Dedifferentiated amniotic fluid mesenchymal stem cell (primary cell): Measurements from ENCODE around the gene CABLES1.
A peak's percentile ranks its signal among the peaks of the same experiment; 100 is the strongest.
"Not testable (repeated sequence)": the region's sequence is repeated elsewhere in the genome, so short reads cannot be mapped to it uniquely, and the experiment has no call there.

ENCODE experiments used
- DNase-seq: peaks from one replicate; pipeline ENCODE4 v3.0.0-alpha.2; 2016; ENCODE audit errors: extremely low spot score

CABLES1 gene

GRCh38 chr18:23134780-23135549 lies at the start of gene CABLES1:
Gene CABLES1 (plus strand): TSS chr18:23135485. CDS start chr18:23135763, 278 bp downstream.
- DNase-seq, result no peak

GRCh38 chr18:23087352-23087751 lies 47.9 kb upstream of the CABLES1 start:
- DNase-seq, result no peak

- DNase-seq, result no peak
Observed at GRCh38 chr18:23088310-23088709, 47.0 kb upstream of the CABLES1 start.

- not testable (repeated sequence) for DNase-seq
Observed at GRCh38 chr18:23091017-23091993, 44.0 kb upstream of the CABLES1 start.

- DNase-seq, result no peak
Observed at GRCh38 chr18:23092121-23092520, 43.2 kb upstream of the CABLES1 start.

GRCh38 chr18:23093130-23093529 lies 42.2 kb upstream of the CABLES1 start:
- not testable (repeated sequence) for DNase-seq

GRCh38 chr18:23093772-23094171 lies 41.5 kb upstream of the CABLES1 start:
- DNase-seq, result no peak

- DNase-seq, result no peak
Observed at GRCh38 chr18:23094411-23095190, 40.7 kb upstream of the CABLES1 start.

- DNase-seq, result no peak
Observed at GRCh38 chr18:23095463-23095862, 39.8 kb upstream of the CABLES1 start.

- DNase-seq, result not testable (repeated sequence)
Observed at GRCh38 chr18:23097016-23097415, 38.3 kb upstream of the CABLES1 start.

- DNase-seq, result no peak
Observed at GRCh38 chr18:23099621-23100020, 35.7 kb upstream of the CABLES1 start.

GRCh38 chr18:23101861-23102432 lies 33.3 kb upstream of the CABLES1 start:
- DNase-seq, result no peak

GRCh38 chr18:23102493-23103261 lies 32.6 kb upstream of the CABLES1 start:
- no peak for DNase-seq

GRCh38 chr18:23103449-23103848 lies 31.8 kb upstream of the CABLES1 start:
- DNase-seq, result no peak

- no peak for DNase-seq
Observed at GRCh38 chr18:23105030-23105429, 30.3 kb upstream of the CABLES1 start.

GRCh38 chr18:23105581-23106219 lies 29.6 kb upstream of the CABLES1 start:
- no peak for DNase-seq

- DNase-seq, result peak; percentile 33
Observed at GRCh38 chr18:23106575-23106974, 28.7 kb upstream of the CABLES1 start.

- no peak for DNase-seq
Observed at GRCh38 chr18:23107718-23108117, 27.6 kb upstream of the CABLES1 start.

- no peak for DNase-seq
Observed at GRCh38 chr18:23108496-23108895, 26.8 kb upstream of the CABLES1 start.

GRCh38 chr18:23109163-23109562 lies 26.1 kb upstream of the CABLES1 start:
- not testable (repeated sequence) for DNase-seq
